Glomerular endothelial cell (primary cell): Measurements from ENCODE around the gene SBF2. TPM values are rescaled to one million over a fixed set of nuclear protein-coding genes. Genes with fewer than 3 reads are reported as not detected.
"Not testable (repeated sequence)": the region's sequence is repeated elsewhere in the genome, so short reads cannot be mapped to it uniquely, and the experiment has no call there.

Experiments used
- DNase-seq: peaks from one replicate; pipeline ENCODE4 v3.0.0-alpha.2; 2011; ENCODE audit warnings: low read depth, low spot score; ENCODE audit errors: extremely low read depth
- total RNA-seq: library from RNA; depleted of rRNA; stranded (reverse); fragments of >200 nt; gene quantifications from 2 replicates; pipeline ENCODE4 v1.2.3, GENCODE V29; 2015

SBF2 gene
- total RNA-seq, 1 donor from 2014 or later = 35.5 TPM

DNA sequence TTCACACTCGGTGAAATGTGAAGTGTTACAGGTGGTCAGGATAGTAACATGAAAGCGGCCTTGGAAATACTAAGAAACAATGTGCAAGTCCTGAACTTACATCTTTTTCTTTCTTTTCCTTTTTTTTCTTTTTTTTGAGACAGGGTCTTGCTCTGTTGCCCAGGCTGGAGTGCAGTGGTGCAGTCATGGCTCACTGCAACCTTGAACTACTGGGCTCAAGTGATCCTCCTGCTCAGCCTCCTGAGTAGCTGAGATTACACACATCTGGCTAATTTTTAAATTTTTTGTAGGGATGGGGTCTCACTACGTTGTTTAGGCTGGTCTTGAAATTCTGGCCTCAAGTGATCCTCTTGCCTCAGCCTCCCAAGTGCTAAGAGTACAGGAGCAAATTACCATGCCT lies 377.5 kb downstream of the SBF2 start:
- no peak for DNase-seq

DNA sequence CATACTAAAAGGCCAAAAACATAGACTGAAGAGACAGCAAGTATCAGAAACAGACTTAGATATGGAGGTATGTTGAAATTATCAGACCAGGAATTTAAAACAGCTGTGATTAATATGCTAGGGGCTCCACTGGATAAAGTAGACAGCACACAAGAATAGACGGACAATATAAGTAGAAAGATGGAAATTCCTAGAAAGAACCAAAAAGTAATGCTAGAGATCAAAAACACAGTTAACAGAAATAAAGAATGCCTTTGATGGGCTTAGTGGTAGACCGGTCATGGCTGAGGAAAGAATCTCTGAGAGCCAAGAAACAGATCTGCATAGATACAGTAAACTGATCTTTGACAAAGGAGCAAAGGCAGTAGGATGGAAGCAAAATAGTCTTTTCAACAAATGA lies 380.0 kb downstream of the SBF2 start:
- no peak for DNase-seq

- DNase-seq = peak; percentile 61
These were observed 387.8 kb downstream of the SBF2 start for GRCh38 chr11:9905960-9906791.

GRCh38 chr11:9905501-9905951 lies 388.5 kb downstream of the SBF2 start:
- DNase-seq = no peak

- DNase-seq = no peak
These were observed 390.4 kb downstream of the SBF2 start for GRCh38 chr11:9903579-9903978.

- no peak for DNase-seq
These were observed 392.1 kb downstream of the SBF2 start for GRCh38 chr11:9901943-9902342.

DNA sequence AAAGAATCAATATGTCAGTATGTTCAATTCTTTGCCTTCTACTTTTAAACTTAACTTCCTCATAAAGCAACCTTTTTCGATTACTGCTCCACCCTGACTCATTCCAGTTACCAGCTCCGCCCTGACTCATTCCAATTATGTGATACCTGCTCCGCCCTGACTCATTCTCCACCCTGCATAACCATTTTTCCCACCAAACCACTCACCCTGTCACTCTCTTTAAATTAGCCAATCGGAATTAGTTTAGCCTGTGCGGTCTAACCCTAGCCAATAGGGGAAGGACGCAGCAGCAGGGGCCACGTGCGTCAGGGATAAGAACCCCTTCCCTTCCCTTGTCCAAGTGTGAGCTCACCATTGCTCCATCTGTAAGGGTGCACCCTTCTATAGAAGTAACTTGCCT lies 393.8 kb downstream of the SBF2 start:
- not testable (repeated sequence) for DNase-seq

DNA sequence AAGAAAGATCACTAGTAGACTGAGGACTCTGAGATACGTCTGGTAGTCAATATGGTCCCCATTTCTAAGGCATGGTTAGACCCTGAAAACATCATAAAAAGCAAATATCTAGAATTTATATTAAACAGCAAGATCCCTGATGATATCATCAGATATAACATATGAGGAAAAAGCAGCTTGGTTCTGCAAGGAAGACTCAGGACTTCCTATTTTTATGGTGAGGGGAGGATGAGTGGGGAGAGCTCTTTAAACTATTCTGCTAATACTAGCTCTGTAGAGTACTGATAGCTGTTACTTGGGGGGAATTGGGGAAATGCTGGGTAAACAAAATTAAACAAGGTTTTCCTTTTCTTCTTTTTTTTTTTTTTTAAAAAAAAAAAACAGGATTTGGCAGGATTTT lies 394.3 kb downstream of the SBF2 start:
- DNase-seq = no peak

GRCh38 chr11:9896902-9897301 lies 397.1 kb downstream of the SBF2 start:
- no peak for DNase-seq

- DNase-seq = no peak
These were observed 399.0 kb downstream of the SBF2 start for GRCh38 chr11:9895006-9895405.

GRCh38 chr11:9893474-9893873 lies 400.5 kb downstream of the SBF2 start:
- DNase-seq = no peak

DNA sequence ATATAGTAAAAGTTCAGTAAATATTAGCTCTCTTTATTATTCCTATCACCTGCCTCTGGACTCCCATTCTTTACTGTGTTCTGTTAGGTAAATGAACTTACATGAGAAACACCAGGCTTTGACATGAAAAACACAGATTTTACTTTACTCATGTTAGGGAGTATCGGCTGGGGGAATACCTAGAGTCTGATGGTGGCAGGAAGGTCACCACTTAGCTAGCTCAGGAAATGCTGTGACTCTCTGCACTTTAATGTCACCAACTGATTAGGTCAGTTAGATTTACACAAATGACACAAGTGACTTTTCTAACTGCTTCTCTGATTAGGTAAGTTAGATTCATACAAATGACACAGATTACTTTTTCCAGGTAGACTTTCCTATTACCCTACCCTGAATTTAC lies 405.1 kb downstream of the SBF2 start:
- no peak for DNase-seq

DNA sequence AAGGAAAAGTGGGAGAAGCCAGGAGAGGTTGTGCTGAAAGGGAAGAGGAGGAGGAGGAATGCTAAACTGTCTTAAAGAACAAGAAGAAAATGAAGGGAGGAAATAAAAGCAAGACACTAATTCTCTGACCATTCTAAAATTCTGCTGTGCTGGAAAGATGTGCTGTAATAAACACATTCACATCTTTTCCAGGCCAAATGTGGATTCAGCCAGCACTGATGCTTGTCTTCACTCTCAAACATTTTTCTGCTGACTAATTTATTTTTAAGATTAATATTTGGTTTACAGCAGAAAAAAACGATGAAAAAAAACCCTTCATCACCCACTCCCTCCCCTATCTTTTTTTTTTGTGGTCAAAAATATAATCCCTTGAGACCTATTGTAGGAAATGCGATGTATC lies 406.5 kb downstream of the SBF2 start:
- no peak for DNase-seq

GRCh38 chr11:9886595-9886994 lies 407.4 kb downstream of the SBF2 start:
- DNase-seq = no peak

DNA sequence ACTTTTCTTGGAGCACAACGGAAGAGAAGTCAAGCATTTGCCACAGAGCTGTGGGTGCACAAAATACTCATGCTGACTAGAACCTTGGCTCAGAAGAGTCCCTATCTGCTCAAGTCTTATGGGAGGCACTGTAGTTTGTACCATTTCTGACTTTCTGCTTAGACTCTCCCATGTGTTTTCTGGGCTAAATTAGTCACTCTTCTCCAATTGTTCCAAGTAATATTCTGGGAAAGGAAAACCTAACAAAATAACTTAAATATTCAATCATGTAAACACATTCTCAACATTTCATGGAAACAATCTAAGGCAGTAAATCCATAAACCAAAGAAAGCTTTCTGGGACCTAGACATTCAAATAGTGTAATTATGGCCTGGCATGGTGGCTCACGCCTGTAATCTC lies 409.4 kb downstream of the SBF2 start:
- DNase-seq = no peak

DNA sequence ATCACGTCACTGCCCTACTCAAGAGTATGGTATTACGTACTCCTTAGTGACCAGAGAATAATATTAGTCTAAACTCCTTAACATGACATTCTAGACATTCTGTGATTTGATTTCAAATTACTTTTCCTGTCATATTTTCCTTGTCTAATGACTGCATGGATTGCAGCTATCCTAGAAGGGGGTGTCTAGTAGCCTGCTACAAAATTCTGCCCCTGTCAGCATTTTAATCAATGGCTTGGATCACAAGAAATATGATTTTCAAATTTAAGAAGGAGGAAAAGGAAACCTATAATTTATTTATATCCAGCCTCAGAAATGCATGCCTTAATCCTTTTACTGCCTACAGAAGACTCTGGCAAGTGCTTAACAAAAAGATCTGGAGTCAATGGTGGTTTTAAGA lies 413.4 kb downstream of the SBF2 start:
- no peak for DNase-seq

DNA sequence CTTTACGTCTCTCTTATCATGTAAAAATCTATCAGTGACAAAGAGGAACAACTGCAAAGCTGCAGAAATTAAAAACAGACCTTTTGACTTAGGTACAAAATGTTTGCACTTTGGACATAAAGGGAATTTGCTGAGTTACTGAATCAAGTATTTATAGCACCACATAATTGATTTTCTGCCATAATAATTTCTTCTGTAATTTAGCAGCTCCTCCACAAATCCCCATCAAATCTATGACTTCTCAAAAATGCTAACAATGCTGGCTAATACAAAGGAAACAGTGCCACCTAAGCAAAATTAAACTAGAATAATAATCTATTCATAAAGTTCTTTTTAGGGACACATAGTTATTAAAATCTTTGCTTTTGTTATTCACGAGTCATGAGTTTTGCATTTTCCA lies 415.1 kb downstream of the SBF2 start:
- no peak for DNase-seq

GRCh38 chr11:9876331-9876730 lies 417.7 kb downstream of the SBF2 start:
- no peak for DNase-seq

DNA sequence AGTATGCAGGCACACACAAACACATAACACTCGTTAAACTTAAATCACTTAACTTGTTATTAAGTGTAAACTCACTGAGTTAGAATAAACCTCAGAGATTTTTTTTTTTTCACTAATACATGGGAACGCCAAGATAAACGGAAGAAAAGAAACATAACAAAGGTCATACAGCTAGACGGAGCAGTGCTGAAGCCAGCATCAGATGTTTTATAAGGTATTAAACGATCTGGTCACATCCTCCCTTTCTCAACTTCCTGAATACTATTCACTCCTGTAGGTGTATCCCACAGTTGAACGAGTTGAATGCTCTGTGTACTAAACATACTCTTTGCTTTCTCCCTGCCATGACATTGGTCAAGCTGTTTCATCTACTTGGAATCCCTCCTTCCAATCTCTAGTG lies 418.2 kb downstream of the SBF2 start:
- no peak for DNase-seq

GRCh38 chr11:9875399-9875798 lies 418.6 kb downstream of the SBF2 start:
- DNase-seq = no peak

DNA sequence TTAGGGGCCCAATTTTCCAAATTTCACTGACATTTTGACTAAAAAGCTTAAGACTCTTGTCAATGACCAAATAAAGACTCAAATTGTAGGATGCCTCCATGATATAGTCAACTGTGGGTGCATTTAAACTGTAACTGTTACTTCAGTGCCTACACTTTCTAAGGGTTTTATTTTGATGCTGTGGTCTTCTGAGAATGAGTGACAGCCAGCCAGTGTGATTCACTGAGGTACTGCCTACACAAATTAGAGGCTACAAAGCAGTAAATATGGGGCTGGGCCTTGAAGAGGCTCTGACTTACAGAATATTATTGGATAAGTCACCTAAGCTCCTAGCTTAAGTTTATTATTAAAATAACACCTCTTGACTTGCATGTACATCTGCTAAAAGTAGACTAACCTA lies 419.6 kb downstream of the SBF2 start:
- DNase-seq = no peak

DNA sequence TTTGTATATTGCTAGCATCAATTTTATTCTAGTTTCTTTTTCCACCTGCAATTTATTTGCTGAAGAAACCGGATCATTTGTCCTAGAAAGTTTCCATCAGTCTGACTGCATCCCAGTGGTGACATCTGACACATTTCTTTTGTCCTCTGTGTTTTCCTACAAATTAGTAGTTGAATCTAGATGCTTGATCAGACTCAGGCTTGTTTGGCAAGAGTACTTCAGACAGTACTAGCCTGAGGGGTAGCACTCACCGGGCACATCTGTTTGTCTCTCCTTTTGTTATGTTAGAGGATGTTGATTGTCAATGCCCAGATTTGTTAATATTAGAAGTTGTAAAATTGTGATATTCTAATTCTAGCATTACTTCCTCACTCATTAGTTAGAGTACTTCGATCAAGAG lies 425.4 kb downstream of the SBF2 start:
- DNase-seq = no peak

GRCh38 chr11:9862981-9863380 lies 431.0 kb downstream of the SBF2 start:
- DNase-seq = no peak
